Keratinocyte (primary cell): ENCODE measurements around the gene DMRTA2.

Experiments
- EZH2 ChIP-seq: IDR thresholded peaks from one replicate; pipeline ENCODE4 v1.6.1; 2012; ENCODE audit warnings: inconsistent platforms, mild to moderate bottlenecking, low read length, moderate library complexity
- TF ChIP-seq, protein P1 (sequence below), 3 experiments: IDR thresholded peaks in 1 of 3; conservative IDR thresholded peaks in 1 of 3; optimal IDR thresholded peaks in 1 of 3; 2 replicates in 2 of 3; 3 replicates in 1 of 3; pipeline versions ENCODE3 to v1.5.1; 2011; ENCODE audit warnings: low read length in 3 of 3, mild to moderate bottlenecking in 3 of 3, moderate library complexity in 2 of 3, control low read depth in 1 of 3, inconsistent platforms in 1 of 3; ENCODE audit not compliant: insufficient read depth in 2 of 3; ENCODE audit errors: extremely low read depth in 1 of 3

DNA sequence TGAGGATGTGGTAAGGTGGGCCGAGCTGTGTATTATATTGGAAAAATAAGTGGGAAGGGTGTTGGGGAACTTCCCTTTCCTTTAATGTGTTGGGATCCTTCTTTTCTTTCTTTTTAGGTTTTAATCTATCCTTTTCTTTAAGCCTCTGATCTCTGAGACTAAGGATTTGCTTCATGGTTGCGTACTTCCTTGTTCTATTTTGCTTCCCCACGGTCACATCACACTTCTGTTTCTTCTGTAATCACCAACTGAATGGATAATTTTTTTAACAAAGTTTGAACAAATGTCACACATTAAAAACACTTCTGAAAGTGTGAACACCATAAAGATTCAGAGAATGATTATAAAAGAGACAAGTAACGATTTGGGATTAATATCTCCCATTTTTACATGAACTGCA is 17.4 kb downstream of the DMRTA2 start:
- TF ChIP-seq, protein P1, sequence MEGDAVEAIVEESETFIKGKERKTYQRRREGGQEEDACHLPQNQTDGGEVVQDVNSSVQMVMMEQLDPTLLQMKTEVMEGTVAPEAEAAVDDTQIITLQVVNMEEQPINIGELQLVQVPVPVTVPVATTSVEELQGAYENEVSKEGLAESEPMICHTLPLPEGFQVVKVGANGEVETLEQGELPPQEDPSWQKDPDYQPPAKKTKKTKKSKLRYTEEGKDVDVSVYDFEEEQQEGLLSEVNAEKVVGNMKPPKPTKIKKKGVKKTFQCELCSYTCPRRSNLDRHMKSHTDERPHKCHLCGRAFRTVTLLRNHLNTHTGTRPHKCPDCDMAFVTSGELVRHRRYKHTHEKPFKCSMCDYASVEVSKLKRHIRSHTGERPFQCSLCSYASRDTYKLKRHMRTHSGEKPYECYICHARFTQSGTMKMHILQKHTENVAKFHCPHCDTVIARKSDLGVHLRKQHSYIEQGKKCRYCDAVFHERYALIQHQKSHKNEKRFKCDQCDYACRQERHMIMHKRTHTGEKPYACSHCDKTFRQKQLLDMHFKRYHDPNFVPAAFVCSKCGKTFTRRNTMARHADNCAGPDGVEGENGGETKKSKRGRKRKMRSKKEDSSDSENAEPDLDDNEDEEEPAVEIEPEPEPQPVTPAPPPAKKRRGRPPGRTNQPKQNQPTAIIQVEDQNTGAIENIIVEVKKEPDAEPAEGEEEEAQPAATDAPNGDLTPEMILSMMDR (optimal IDR thresholded peaks at IDR 0.05 in 1 of 3, IDR thresholded peaks at IDR 0.05 in 1 of 3, conservative IDR thresholded peaks at IDR 0.05 in 1 of 3; ENCODE audit: extremely low read depth in 1 of 3, insufficient read depth in 2 of 3, low read length in 3 of 3) = no peak
- no peak for TF ChIP-seq EZH2
